IPS-15b (cell line): Measurements from ENCODE around the gene ZNF148.
A peak's percentile ranks its signal among the peaks of the same experiment; 100 is the strongest.

Experiments used
- H3K27me3 ChIP-seq: one replicate; pipeline ENCODE4 v1.6.1; 2013; ENCODE audit warnings: low read length; ENCODE audit not compliant: control insufficient read depth, insufficient read depth
- H3K36me3 ChIP-seq: one replicate; pipeline ENCODE4 v1.6.1; 2013; ENCODE audit warnings: low read length; ENCODE audit not compliant: control insufficient read depth, insufficient read depth
- H3K4me1 ChIP-seq: one replicate; pipeline ENCODE4 v1.6.1; 2013; ENCODE audit warnings: mild to moderate bottlenecking, low read length; ENCODE audit not compliant: control insufficient read depth, insufficient read depth
- H3K4me3 ChIP-seq: one replicate; pipeline ENCODE4 v1.5.1; 2013; ENCODE audit warnings: low read depth, low read length
- H3K9ac ChIP-seq: one replicate; pipeline ENCODE4 v1.6.1; 2013; ENCODE audit warnings: low read depth, mild to moderate bottlenecking, low read length
- H3K9me3 ChIP-seq: one replicate; pipeline ENCODE4 v1.6.1; 2013; ENCODE audit warnings: mild to moderate bottlenecking, low read length; ENCODE audit not compliant: control insufficient read depth, insufficient read depth

The ZNF148 gene

DNA sequence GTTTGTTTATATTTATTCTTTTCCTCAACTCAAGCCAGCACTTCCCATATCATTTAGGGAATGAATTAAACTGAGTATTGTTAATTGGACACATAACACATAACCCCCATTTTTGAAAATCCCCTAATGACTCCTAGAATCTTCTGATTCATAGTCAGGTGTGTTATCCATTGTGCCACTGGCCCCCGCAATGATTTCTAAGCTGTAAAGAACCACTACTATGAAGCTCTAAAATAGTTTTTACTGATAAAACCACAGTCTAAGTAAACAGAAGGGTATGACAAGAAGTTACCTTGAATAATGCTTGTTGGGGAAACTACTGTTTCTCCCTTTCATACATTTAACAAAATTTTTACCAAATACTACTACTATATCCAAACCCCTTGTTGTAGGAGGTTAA, 140.3 kb downstream of the ZNF148 start:
- H3K36me3 ChIP-seq, result no peaks in the 10 kb centered on the region
- H3K27me3 ChIP-seq, result no peaks in the 10 kb centered on the region
- no peaks in the 10 kb centered on the region for H3K4me1 ChIP-seq
- H3K9ac ChIP-seq, result no peak overlapping the region
- no peaks in the 10 kb centered on the region for H3K9me3 ChIP-seq
- H3K4me3 ChIP-seq, result no peak overlapping the region

DNA sequence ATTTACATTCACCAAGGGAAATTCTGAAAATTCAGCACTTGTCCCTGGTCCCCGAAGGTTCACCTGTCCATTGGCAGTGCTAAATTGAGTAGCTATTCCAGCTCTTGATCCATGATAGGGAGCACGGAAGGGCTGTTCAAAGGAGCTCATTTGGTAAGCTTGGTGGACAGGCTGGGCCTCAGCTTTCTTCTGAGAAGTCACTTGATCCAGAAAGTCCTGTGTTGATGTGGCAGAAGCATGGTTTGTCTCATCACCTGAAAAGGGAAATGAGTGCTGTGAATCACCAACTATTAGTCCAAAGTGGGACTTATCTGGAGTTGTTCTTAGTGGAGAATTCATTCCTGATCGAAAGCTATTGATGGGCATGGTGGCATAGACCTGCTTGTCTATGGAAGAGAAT, 142.7 kb downstream of the ZNF148 start:
- Histone ChIP-seq H3K36me3 (no peaks in the 10 kb centered on the region), H3K9ac (no peak overlapping the region), H3K4me1 (no peaks in the 10 kb centered on the region), H3K9me3 (no peaks in the 10 kb centered on the region), H3K4me3 (no peak overlapping the region), H3K27me3 (no peaks in the 10 kb centered on the region)

GRCh38 chr3:125231895-125232294, 143.2 kb downstream of the ZNF148 start:
- Histone ChIP-seq H3K4me3 (no peak overlapping the region), H3K9me3 (no peaks in the 10 kb centered on the region), H3K36me3 (no peaks in the 10 kb centered on the region), H3K9ac (no peak overlapping the region), H3K27me3 (no peaks in the 10 kb centered on the region), H3K4me1 (no peaks in the 10 kb centered on the region)

DNA sequence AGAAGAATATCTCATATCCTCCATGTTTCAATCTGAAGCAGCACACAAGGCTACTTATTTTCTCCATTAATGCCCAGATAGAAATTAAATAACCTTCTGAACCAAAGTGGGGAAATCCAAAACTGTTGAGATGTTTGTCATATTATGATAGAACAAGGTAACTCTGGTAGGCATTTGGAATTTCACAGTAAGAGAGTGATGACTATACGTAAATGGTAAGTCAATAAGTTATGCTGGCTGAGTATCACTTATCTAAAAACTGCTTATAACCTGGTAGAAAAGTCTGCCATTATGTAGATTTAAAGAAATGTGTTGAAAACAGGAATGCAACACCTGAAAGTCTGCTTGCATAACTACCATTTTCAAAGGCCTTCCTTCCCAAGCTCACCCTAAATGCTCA, 145.4 kb downstream of the ZNF148 start:
- peaks cover 4% of the 10 kb centered on the region for H3K4me1 ChIP-seq
- no peaks in the 10 kb centered on the region for H3K9me3 ChIP-seq
- no peaks in the 10 kb centered on the region for H3K36me3 ChIP-seq
- no peak overlapping the region for H3K4me3 ChIP-seq
- H3K27me3 ChIP-seq, result no peaks in the 10 kb centered on the region
- no peak overlapping the region for H3K9ac ChIP-seq

DNA sequence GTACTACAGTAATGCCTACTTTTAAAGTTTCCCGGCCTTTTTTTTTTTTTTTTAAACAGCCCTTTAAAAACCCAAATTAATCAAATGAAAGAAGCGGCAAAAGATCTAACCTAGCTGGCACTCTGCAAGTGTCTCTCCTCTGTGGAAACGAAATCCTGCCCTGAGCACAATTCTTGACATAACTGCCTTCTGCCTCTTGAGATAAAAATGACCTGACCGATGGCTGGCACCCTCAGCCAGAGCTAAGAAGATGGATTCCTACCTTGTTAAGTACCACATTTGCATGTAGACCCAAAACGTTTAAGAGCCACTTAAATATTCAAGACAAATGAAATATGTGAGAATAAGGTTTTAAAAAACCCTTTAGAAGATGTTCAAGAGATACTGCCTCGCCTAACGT, 146.0 kb downstream of the ZNF148 start:
- Histone ChIP-seq H3K9me3 (no peaks in the 10 kb centered on the region), H3K4me1 (peaks cover 5% of the 10 kb centered on the region), H3K9ac (no peak overlapping the region), H3K36me3 (no peaks in the 10 kb centered on the region), H3K27me3 (no peaks in the 10 kb centered on the region), H3K4me3 (no peak overlapping the region)

GRCh38 chr3:125221831-125222230, 153.3 kb downstream of the ZNF148 start:
- Histone ChIP-seq H3K27me3 (no peaks in the 10 kb centered on the region), H3K4me3 (no peak overlapping the region), H3K36me3 (no peaks in the 10 kb centered on the region), H3K9me3 (no peaks in the 10 kb centered on the region), H3K9ac (no peak overlapping the region), H3K4me1 (peaks cover 5% of the 10 kb centered on the region)

GRCh38 chr3:125220727-125221429, 154.2 kb downstream of the ZNF148 start:
- H3K9ac ChIP-seq, result no peak overlapping the region
- H3K4me3 ChIP-seq, result no peak overlapping the region
- H3K36me3 ChIP-seq, result no peaks in the 10 kb centered on the region
- H3K27me3 ChIP-seq, result no peaks in the 10 kb centered on the region
- no peaks in the 10 kb centered on the region for H3K9me3 ChIP-seq
- peaks cover 5% of the 10 kb centered on the region for H3K4me1 ChIP-seq

DNA sequence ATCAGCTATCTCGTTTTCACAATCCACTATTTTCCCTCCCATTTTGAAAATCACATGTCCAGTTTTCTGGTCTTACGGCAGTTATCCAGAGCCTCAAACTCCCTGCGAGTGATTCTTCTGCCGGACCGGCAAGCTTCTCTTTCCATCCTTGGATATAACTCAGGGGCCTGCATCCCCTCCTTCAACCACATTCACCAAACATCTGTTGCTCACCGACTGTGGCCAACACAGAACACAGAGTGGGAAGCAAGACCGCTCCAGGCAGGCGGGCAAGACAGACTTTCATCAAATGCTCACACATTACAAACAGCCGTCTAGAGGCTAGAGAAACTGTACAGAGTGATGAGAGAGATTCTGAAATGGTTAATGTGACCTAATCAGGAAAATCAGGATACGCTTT, 154.9 kb downstream of the ZNF148 start:
- H3K36me3 ChIP-seq, result no peaks in the 10 kb centered on the region
- peaks cover 5% of the 10 kb centered on the region for H3K4me1 ChIP-seq
- H3K9me3 ChIP-seq, result no peaks in the 10 kb centered on the region
- no peak overlapping the region for H3K9ac ChIP-seq
- H3K27me3 ChIP-seq, result no peaks in the 10 kb centered on the region
- H3K4me3 ChIP-seq, result no peak overlapping the region

DNA sequence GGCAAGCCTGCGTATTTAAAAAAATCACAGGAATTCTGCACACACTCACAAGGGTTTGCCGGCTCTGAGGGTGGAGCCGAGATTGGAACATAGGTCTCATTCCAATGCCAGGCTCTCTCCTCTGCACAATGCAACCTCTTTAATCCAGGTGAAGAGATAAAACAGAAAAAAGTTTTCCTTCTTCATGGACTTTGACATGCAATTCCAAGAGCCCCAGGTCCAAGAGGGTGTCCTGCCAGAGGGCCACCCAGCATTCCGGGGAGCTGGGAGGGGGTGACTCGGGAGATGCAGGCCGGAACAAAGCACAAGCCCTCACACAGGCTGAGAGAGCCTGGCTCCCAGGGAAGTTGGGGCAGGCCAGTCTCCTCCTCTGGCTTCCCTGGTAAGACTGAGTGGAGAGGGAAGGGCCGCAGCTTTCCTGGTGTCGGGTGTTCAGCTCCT, 155.8 kb downstream of the ZNF148 start:
- Histone ChIP-seq H3K27me3 (no peaks in the 10 kb centered on the region), H3K9me3 (no peaks in the 10 kb centered on the region), H3K9ac (no peak overlapping the region), H3K36me3 (no peaks in the 10 kb centered on the region), H3K4me3 (no peak overlapping the region), H3K4me1 (no peaks in the 10 kb centered on the region)

DNA sequence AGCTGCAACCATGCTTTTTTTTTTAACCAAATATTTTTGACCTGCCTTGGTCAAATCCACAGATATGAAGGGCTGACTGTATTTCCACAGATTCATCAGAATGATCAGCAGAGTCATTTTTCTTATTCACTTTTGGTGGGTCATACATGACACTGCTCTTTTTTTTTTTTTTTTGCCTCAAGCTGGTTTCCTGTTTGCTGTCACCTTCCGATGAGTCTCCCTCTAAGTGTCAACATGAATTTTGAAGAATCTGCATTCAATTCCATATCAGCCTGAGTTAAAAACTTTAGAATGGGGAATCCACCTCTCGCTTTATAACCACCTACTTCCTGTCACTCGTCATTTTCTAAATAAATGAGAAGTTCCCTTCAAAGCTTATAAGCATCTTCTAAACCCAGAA, 160.4 kb downstream of the ZNF148 start:
- Histone ChIP-seq H3K9ac (no peak overlapping the region), H3K36me3 (no peaks in the 10 kb centered on the region), H3K27me3 (peaks cover 4% of the 10 kb centered on the region), H3K9me3 (no peaks in the 10 kb centered on the region), H3K4me1 (peaks cover 8% of the 10 kb centered on the region), H3K4me3 (no peak overlapping the region)

DNA sequence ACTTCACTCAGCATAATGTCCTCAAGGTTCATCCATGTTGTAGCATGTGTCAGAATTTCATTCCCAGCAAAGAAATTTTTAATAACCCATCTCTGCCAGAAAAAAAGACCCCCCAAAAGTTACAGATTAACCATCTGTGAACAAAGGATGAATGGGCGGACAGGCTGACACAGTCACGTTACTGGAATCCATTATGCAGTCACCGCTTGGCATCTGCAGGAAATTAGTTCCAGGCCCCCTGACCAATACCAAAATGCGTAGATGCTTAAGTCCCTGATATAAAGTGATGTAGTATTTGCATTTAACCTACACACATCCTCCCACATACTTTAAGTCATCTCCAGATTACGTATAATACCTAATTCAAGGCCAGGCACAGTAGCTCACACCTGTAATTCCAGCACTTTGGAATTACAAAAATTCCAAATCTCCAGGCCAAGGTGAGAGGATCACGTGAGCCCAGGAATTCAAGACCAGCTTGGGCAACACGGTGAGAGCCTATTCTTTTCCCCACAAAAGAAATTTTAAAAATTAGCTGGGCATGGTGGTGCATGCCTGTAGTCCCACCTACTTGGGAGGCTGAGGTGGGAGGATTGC, 161.1 kb downstream of the ZNF148 start:
- Histone ChIP-seq H3K4me1 (peaks cover 8% of the 10 kb centered on the region), H3K9me3 (no peaks in the 10 kb centered on the region)

DNA sequence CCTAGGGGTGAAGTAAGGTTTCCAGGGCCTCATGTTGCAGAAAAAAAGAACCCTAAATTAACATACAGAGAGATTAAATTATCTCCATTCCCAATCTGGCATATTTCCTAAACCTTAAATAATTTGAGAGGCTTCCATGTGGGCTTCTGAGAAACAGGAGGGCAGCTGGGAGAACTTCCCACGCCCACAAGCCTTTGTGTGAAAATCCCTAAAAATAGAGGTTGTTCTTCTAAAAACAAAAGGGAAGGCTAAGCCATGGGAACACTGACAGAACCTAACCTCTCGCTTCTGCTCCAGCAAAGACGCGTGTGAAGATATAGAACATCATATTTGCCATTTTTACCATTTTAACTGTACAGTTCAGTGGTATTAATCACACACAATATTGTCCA, 161.8 kb downstream of the ZNF148 start:
- no peaks in the 10 kb centered on the region for H3K9me3 ChIP-seq
- peaks cover 4% of the 10 kb centered on the region for H3K27me3 ChIP-seq
- peak overlapping the region; percentile 74 for H3K4me3 ChIP-seq
- no peaks in the 10 kb centered on the region for H3K36me3 ChIP-seq
- H3K4me1 ChIP-seq, result peaks cover 8% of the 10 kb centered on the region
- H3K9ac ChIP-seq, result peak overlapping the region; percentile 74

More for the DNA sequence above, 161.1 kb downstream of the ZNF148 start:
- H3K9ac ChIP-seq, result no peak overlapping the region
- H3K27me3 ChIP-seq, result peaks cover 4% of the 10 kb centered on the region
- no peaks in the 10 kb centered on the region for H3K36me3 ChIP-seq
- no peak overlapping the region for H3K4me3 ChIP-seq
